Measurements from ENCODE around the gene UBQLN4.

Gene UBQLN4

DNA sequence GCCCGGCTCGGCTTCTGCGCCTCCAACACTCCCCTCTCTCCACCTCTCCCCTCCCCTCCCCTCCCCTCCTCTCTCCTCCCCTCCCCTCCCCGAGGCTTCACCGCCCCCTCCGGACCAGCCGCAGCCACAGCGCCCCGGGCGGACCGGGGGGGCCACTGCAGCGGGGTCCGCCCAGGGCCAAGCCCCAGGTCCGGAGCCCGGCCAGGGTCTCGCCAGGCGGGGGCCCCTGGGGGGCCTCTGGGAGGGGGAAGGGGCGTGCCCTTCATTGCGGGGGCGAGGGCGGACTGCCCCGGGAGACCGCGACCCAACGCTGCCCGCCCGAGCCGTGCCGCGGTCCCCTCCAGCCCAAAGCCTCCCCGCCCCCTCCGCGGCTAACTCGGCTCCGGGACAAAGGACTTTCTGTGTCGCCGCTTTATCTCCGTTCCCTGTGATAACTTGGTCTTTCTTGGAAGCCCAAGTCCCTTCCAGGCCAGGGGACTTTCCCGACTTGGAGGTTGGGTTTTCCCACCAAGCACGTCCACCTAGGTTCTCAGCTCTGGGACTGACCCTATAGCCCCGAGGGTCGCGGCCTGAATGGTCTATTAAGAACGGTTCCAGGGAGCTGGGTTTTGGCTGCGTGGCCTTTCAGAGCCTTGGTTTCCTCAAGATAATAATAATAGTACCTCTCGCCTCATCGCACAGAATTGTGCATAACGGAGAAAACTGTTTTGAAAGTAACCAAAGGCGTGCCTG is at the start of gene UBQLN4:
UBQLN4 (minus strand) TSS at position 31 of the 732 bp plus-strand sequence. CDS start 97 bp downstream, outside the sequence.
- H3K4me3 ChIP-seq (ENCODE audit: low read length in 2 of 2) = peak within 1 kb of the TSS; percentile 83 to 98
- peak within 1 kb of the TSS; percentile 79 to 80 for H3K9ac ChIP-seq (ENCODE audit: low read length in 2 of 2)
- H3K4me1 ChIP-seq (ENCODE audit: control insufficient read depth, insufficient read depth, low read length) = peaks cover 23% of the 10 kb centered on the region
- no peaks in the 10 kb centered on the region for H3K27me3 ChIP-seq (ENCODE audit: control insufficient read depth in 1 of 2, insufficient read depth in 2 of 2, low read length in 2 of 2)
- peaks cover 6 to 15% of the 10 kb centered on the region in 2 donors for H3K36me3 ChIP-seq (ENCODE audit: control insufficient read depth in 2 of 2, insufficient read depth in 2 of 2, low read length in 2 of 2)
- H3K27ac ChIP-seq (ENCODE audit: low read length) = peak within 1 kb of the TSS; percentile 79
- no peaks in the 10 kb centered on the region for H3K9me3 ChIP-seq (ENCODE audit: control insufficient read depth in 2 of 2, low read length in 2 of 2)

DNA sequence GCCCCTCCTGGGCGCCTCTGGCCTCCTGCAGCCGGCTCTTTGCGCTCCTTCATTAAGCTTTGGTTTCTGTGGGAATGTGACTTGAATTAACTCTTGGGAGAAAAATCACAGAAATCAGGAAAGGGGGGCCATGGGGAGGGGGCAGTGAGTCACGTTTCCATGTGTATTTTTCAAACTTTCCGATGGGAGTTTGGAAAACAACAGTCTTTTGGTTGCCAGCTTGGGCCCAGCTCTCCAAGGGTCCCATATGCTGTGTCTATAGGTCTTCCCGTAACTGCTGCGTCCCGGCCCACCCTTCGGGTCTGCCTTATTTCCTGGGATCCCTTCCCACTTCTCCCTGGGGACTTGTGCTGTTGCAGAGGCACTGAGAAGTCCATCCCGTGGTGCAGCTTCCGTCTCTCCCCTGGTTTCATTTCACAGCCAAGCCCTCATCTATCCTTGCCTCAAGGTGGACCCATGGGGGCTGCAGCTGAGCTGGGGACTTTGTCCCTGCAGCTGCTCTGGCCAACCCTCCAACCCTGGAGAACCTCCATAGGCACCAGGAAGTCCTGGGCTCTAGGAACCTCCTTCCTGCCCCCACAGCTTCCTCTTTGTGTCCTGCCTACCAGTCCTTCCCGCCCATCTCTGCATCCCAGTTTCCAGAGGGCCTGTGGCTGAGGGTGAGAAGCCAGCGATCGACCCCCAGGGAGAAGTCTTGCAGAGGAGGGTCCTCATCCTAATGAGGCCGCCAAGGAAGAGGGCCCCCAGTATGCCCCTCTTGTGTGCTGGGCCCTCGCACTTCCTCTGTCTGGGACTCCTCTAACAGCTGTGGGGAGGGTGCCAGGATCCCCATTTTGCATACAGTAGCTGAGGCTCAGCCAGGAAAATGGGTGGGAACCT is 49.3 kb upstream of the UBQLN4 start:
- Histone ChIP-seq H3K27me3 (ENCODE audit: control insufficient read depth in 1 of 2, insufficient read depth in 2 of 2, low read length in 2 of 2) (no peaks in the 10 kb centered on the region), H3K36me3 (ENCODE audit: control insufficient read depth in 2 of 2, insufficient read depth in 2 of 2, low read length in 2 of 2) (no peaks in the 10 kb centered on the region), H3K27ac (ENCODE audit: low read length) (peak overlapping the region; percentile 100), H3K4me1 (ENCODE audit: control insufficient read depth, insufficient read depth, low read length) (peaks cover 60% of the 10 kb centered on the region), H3K9ac (ENCODE audit: low read length in 2 of 2) (peak overlapping the region; percentile 21 to 90), H3K9me3 (ENCODE audit: control insufficient read depth in 2 of 2, low read length in 2 of 2) (no peaks in the 10 kb centered on the region), H3K4me3 (ENCODE audit: low read length in 2 of 2) (peak overlapping the region; percentile 26 to 65)

- H3K36me3 ChIP-seq (ENCODE audit: control insufficient read depth in 2 of 2, insufficient read depth in 2 of 2, low read length in 2 of 2) = no peaks in the 10 kb centered on the region
These were observed 48.3 kb upstream of the UBQLN4 start for GRCh38 chr1:156101880-156102279.

DNA sequence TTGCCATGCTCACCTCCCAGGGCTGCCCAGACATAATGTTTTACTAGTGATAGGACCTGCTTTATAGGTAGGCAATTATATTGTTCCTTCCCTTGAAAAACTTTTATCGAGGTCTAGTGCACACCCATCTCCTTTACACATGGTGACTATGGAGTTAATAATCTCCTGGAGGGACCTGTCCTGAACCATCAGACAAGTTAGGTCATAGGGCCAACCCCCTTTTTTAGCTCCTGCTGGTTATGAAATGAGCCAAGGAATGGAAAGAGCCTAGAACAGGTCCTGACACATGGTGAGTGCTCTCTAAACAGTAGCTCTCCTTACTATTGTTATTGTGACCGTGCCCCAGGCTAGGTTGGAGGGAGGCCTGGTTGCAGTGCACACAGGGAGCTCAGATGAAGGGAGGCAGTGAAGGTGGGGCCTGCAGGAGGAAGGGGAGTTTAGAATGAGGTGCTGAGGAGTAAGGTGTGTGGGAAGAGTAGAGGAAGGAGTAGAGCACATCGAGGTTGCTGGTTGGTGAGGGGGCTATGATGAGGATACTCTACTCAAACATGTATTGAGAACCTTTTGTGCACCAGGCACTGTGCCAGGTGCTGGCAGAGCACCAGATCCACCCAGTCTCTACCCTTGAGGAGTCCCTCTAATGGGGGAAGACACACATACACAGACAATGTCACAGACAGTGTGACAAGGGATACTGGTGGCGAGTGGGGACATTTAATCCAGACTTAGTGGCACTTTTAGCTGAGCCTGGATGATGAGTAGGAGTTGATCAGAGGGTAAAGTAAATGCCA is 46.8 kb upstream of the UBQLN4 start:
- Histone ChIP-seq H3K9ac (ENCODE audit: low read length in 2 of 2) (no peak overlapping the region), H3K27me3 (ENCODE audit: control insufficient read depth in 1 of 2, insufficient read depth in 2 of 2, low read length in 2 of 2) (no peaks in the 10 kb centered on the region)

More at GRCh38 chr1:156101880-156102279, 48.3 kb upstream of the UBQLN4 start:
- no peaks in the 10 kb centered on the region for H3K27me3 ChIP-seq (ENCODE audit: control insufficient read depth in 1 of 2, insufficient read depth in 2 of 2, low read length in 2 of 2)
- peaks cover 61% of the 10 kb centered on the region for H3K4me1 ChIP-seq (ENCODE audit: control insufficient read depth, insufficient read depth, low read length)
- peak overlapping the region in 1 of 2 donors; percentile 36 for H3K9ac ChIP-seq (ENCODE audit: low read length in 2 of 2)
- H3K9me3 ChIP-seq (ENCODE audit: control insufficient read depth in 2 of 2, low read length in 2 of 2) = no peaks in the 10 kb centered on the region
- peak overlapping the region; percentile 100 for H3K27ac ChIP-seq (ENCODE audit: low read length)
- peak overlapping the region in 1 of 2 donors; percentile 22 for H3K4me3 ChIP-seq (ENCODE audit: low read length in 2 of 2)

DNA sequence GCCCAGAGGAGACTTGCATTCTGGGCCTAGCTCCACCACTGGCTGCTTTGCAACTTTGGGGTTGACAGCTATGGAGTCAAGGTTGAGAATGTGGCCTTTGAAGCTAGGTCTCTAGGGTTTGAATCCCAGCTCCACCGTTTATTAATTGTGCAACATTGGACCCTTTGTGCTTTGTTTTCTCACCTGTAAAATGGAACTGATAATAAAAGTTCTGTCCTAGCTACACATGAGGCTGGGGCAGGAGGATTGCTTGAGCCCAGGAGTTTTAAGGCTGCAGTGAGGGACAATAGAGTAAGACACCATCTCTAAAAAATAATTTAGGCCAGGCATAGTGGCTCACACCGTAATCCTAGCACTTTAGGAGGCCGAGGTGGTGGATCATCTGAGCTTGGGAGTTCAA is 45.7 kb upstream of the UBQLN4 start:
- H3K9ac ChIP-seq (ENCODE audit: low read length in 2 of 2) = no peak overlapping the region
- H3K9me3 ChIP-seq (ENCODE audit: control insufficient read depth in 2 of 2, low read length in 2 of 2) = no peaks in the 10 kb centered on the region
- H3K4me1 ChIP-seq (ENCODE audit: control insufficient read depth, insufficient read depth, low read length) = peaks cover 51% of the 10 kb centered on the region
- H3K36me3 ChIP-seq (ENCODE audit: control insufficient read depth in 2 of 2, insufficient read depth in 2 of 2, low read length in 2 of 2) = no peaks in the 10 kb centered on the region
- no peak overlapping the region for H3K4me3 ChIP-seq (ENCODE audit: low read length in 2 of 2)
- H3K27ac ChIP-seq (ENCODE audit: low read length) = peak overlapping the region; percentile 31
- no peaks in the 10 kb centered on the region for H3K27me3 ChIP-seq (ENCODE audit: control insufficient read depth in 1 of 2, insufficient read depth in 2 of 2, low read length in 2 of 2)

More for the DNA sequence above, 46.8 kb upstream of the UBQLN4 start:
- H3K4me3 ChIP-seq (ENCODE audit: low read length in 2 of 2) = no peak overlapping the region
- peak overlapping the region; percentile 46 for H3K27ac ChIP-seq (ENCODE audit: low read length)
- H3K9me3 ChIP-seq (ENCODE audit: control insufficient read depth in 2 of 2, low read length in 2 of 2) = no peaks in the 10 kb centered on the region
- H3K36me3 ChIP-seq (ENCODE audit: control insufficient read depth in 2 of 2, insufficient read depth in 2 of 2, low read length in 2 of 2) = no peaks in the 10 kb centered on the region
- peaks cover 62% of the 10 kb centered on the region for H3K4me1 ChIP-seq (ENCODE audit: control insufficient read depth, insufficient read depth, low read length)

- Histone ChIP-seq H3K4me1 (ENCODE audit: control insufficient read depth, insufficient read depth, low read length) (peaks cover 46% of the 10 kb centered on the region), H3K36me3 (ENCODE audit: control insufficient read depth in 2 of 2, insufficient read depth in 2 of 2, low read length in 2 of 2) (peaks cover 0 to 2% of the 10 kb centered on the region in 2 donors), H3K27ac (ENCODE audit: low read length) (peak overlapping the region; percentile 31), H3K4me3 (ENCODE audit: low read length in 2 of 2) (no peak overlapping the region), H3K27me3 (ENCODE audit: control insufficient read depth in 1 of 2, insufficient read depth in 2 of 2, low read length in 2 of 2) (no peaks in the 10 kb centered on the region), H3K9ac (ENCODE audit: low read length in 2 of 2) (no peak overlapping the region), H3K9me3 (ENCODE audit: control insufficient read depth in 2 of 2, low read length in 2 of 2) (no peaks in the 10 kb centered on the region)
These were observed 45.2 kb upstream of the UBQLN4 start for GRCh38 chr1:156098784-156099183.

DNA sequence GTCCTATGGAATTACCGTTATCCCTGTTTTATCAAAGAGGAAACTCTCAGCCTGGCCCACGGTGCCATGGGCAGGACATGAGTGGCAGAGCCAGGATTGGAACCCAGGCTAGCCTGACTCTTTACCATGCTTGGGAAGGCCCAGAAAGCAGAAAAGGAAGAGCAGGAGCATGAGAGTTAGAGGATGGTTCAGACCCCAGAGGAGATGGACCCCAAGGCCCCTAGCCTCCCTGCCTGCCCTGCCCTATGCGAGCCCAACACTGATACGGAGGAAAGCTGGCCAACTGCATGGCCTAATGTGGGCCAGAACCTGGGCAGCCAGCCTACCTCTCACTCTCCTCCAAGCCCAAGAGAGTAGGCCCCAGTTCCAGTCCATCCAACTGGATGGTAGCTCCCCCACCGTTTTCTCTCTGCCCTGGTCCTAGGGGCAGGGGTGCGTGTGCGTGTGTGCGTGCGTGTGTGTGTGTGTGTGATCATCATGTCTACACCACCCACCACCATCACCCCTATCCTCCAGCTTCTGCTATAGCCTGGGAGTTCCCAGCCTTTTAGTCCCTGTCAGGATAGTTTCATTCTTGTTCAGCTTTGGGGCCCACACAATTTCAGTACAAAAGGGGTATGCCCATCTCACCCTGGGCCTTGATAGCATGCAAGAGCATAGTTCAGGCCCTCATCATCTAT is 44.0 kb upstream of the UBQLN4 start:
- no peaks in the 10 kb centered on the region for H3K27me3 ChIP-seq (ENCODE audit: control insufficient read depth in 1 of 2, insufficient read depth in 2 of 2, low read length in 2 of 2)
- peak overlapping the region; percentile 13 to 48 for H3K9ac ChIP-seq (ENCODE audit: low read length in 2 of 2)
- peaks cover 0 to 2% of the 10 kb centered on the region in 2 donors for H3K36me3 ChIP-seq (ENCODE audit: control insufficient read depth in 2 of 2, insufficient read depth in 2 of 2, low read length in 2 of 2)
- H3K4me1 ChIP-seq (ENCODE audit: control insufficient read depth, insufficient read depth, low read length) = peaks cover 35% of the 10 kb centered on the region
- no peaks in the 10 kb centered on the region for H3K9me3 ChIP-seq (ENCODE audit: control insufficient read depth in 2 of 2, low read length in 2 of 2)
- no peak overlapping the region for H3K4me3 ChIP-seq (ENCODE audit: low read length in 2 of 2)
- peak overlapping the region; percentile 79 for H3K27ac ChIP-seq (ENCODE audit: low read length)

- Histone ChIP-seq H3K27me3 (ENCODE audit: control insufficient read depth in 1 of 2, insufficient read depth in 2 of 2, low read length in 2 of 2) (no peaks in the 10 kb centered on the region), H3K36me3 (ENCODE audit: control insufficient read depth in 2 of 2, insufficient read depth in 2 of 2, low read length in 2 of 2) (peaks cover 0 to 2% of the 10 kb centered on the region in 2 donors), H3K9ac (ENCODE audit: low read length in 2 of 2) (peak overlapping the region; percentile 48 to 74), H3K4me3 (ENCODE audit: low read length in 2 of 2) (peak overlapping the region; percentile 44 to 47), H3K27ac (ENCODE audit: low read length) (peak overlapping the region; percentile 79), H3K9me3 (ENCODE audit: control insufficient read depth in 2 of 2, low read length in 2 of 2) (no peaks in the 10 kb centered on the region), H3K4me1 (ENCODE audit: control insufficient read depth, insufficient read depth, low read length) (peaks cover 27% of the 10 kb centered on the region)
These were observed 43.2 kb upstream of the UBQLN4 start for GRCh38 chr1:156096640-156097391.

DNA sequence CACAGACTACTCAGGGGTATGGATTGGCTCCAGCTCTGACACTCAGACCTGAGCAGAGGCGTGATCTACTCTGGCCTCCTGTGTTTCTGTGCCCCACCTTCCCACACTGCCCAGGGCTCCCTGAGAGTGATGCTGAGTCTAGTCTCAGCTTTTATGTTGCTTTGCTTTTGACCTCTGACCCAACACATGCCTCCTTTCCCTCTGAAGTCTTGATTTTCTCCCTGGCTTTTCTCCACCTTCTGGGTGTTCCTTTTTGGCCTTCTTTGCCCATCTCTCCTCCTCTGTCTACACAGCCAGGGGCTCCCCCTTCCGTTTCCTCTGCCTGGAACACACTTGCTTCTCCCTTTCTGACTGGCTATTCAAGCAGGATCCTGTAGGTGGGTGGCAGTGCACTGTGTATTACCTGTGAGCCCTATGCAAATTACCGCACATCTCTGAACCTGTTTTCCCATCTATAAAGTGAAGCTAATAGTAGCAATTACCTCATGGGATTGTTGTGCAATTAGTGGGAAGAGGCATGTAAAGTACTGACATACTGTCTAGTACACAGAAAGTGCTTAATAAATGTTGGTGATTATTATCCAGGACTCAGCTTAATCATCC is 42.4 kb upstream of the UBQLN4 start:
- peaks cover 0 to 2% of the 10 kb centered on the region in 2 donors for H3K36me3 ChIP-seq (ENCODE audit: control insufficient read depth in 2 of 2, insufficient read depth in 2 of 2, low read length in 2 of 2)
- H3K9me3 ChIP-seq (ENCODE audit: control insufficient read depth in 2 of 2, low read length in 2 of 2) = no peaks in the 10 kb centered on the region
- peaks cover 24% of the 10 kb centered on the region for H3K4me1 ChIP-seq (ENCODE audit: control insufficient read depth, insufficient read depth, low read length)
- H3K27me3 ChIP-seq (ENCODE audit: control insufficient read depth in 1 of 2, insufficient read depth in 2 of 2, low read length in 2 of 2) = no peaks in the 10 kb centered on the region
- peak overlapping the region; percentile 79 for H3K27ac ChIP-seq (ENCODE audit: low read length)
- H3K9ac ChIP-seq (ENCODE audit: low read length in 2 of 2) = peak overlapping the region in 1 of 2 donors; percentile 51
- no peak overlapping the region for H3K4me3 ChIP-seq (ENCODE audit: low read length in 2 of 2)
